Nephron (organoid): ENCODE measurements around the gene SGK1.
A peak's percentile ranks its signal among the peaks of the same experiment; 100 is the strongest.

Experiments used
- H3K27ac Mint-ChIP-seq, 3 experiments: 2 replicates each; pipeline ENCODE4 v1.8.0; 2020; ENCODE audit warnings: mixed read lengths in 3 of 3, mild to moderate bottlenecking in 2 of 3, moderate library complexity in 1 of 3
- H3K27me3 Mint-ChIP-seq: 2 replicates; pipeline ENCODE4 v1.8.0; 2021; ENCODE audit warnings: low read depth, mild to moderate bottlenecking, moderate library complexity, mixed read lengths
- H3K36me3 Mint-ChIP-seq: 2 replicates; pipeline ENCODE4 v1.8.0; 2020; ENCODE audit warnings: low read depth, mixed read lengths
- H3K4me1 Mint-ChIP-seq: 2 replicates; pipeline ENCODE4 v1.8.0; 2020; ENCODE audit warnings: mixed read lengths
- H3K4me3 Mint-ChIP-seq, 3 experiments: 2 replicates each; pipeline ENCODE4 v1.8.0; 2020; ENCODE audit warnings: mild to moderate bottlenecking in 3 of 3, mixed read lengths in 3 of 3, moderate library complexity in 2 of 3
- H3K9me3 Mint-ChIP-seq: 2 replicates; pipeline ENCODE4 v1.8.0; 2020; ENCODE audit warnings: mixed read lengths
- CTCF ChIP-seq, 3 experiments: fragments of 200-600 bp; sonication (generic); IDR thresholded peaks; one replicate each; pipeline ENCODE4 v1.5.0; 2021; ENCODE audit warnings: antibody characterized with exemption in 3 of 3; ENCODE audit not compliant: unreplicated experiment in 3 of 3

SGK1 gene

GRCh38 chr6:134176264-134176975 lies 141.5 kb downstream of the SGK1 start:
- H3K4me3 Mint-ChIP-seq, result peak overlapping the region; percentile 85 to 92 (median 87)
- peak overlapping the region; percentile 95 for H3K27ac Mint-ChIP-seq
- peaks cover 24% of the 10 kb centered on the region for H3K27me3 Mint-ChIP-seq
- peaks cover 22% of the 10 kb centered on the region for H3K36me3 Mint-ChIP-seq
- peaks cover 39% of the 10 kb centered on the region for H3K4me1 Mint-ChIP-seq
- TF ChIP-seq CTCF (IDR thresholded peaks at IDR 0.05; ENCODE audit: unreplicated experiment in 3 of 3), result no peak
- no peaks in the 10 kb centered on the region for H3K9me3 Mint-ChIP-seq

GRCh38 chr6:134175532-134176263 lies 142.2 kb downstream of the SGK1 start:
- TF ChIP-seq CTCF (IDR thresholded peaks at IDR 0.05; ENCODE audit: unreplicated experiment in 3 of 3), result no peak
- H3K9me3 Mint-ChIP-seq, result no peaks in the 10 kb centered on the region
- peaks cover 29% of the 10 kb centered on the region for H3K36me3 Mint-ChIP-seq
- peaks cover 47% of the 10 kb centered on the region for H3K4me1 Mint-ChIP-seq
- H3K27ac Mint-ChIP-seq, result peak overlapping the region; percentile 95
- peak overlapping the region; percentile 85 to 92 (median 87) for H3K4me3 Mint-ChIP-seq
- H3K27me3 Mint-ChIP-seq, result peaks cover 24% of the 10 kb centered on the region

- H3K27ac Mint-ChIP-seq, result peak overlapping the region; percentile 70 to 95 (median 95)
- H3K4me3 Mint-ChIP-seq, result peak overlapping the region; percentile 85 to 98 (median 92)
Observed at GRCh38 chr6:134174672-134175531, 143.0 kb downstream of the SGK1 start.

GRCh38 chr6:134173936-134174671 lies 143.8 kb downstream of the SGK1 start:
- no peaks in the 10 kb centered on the region for H3K9me3 Mint-ChIP-seq
- peaks cover 59% of the 10 kb centered on the region for H3K4me1 Mint-ChIP-seq
- peak; percentile 83 to 89 (median 87) for TF ChIP-seq CTCF (IDR thresholded peaks at IDR 0.05; ENCODE audit: unreplicated experiment in 3 of 3)
- peaks cover 42% of the 10 kb centered on the region for H3K36me3 Mint-ChIP-seq
- H3K27ac Mint-ChIP-seq, result peak overlapping the region; percentile 62 to 70 (median 69)
- H3K27me3 Mint-ChIP-seq, result peaks cover 24% of the 10 kb centered on the region
- H3K4me3 Mint-ChIP-seq, result peak overlapping the region; percentile 85 to 98 (median 90)

More at GRCh38 chr6:134174672-134175531, 143.0 kb downstream of the SGK1 start:
- Mint-ChIP-seq H3K9me3 (no peaks in the 10 kb centered on the region), H3K27me3 (peaks cover 24% of the 10 kb centered on the region), H3K36me3 (peaks cover 37% of the 10 kb centered on the region), H3K4me1 (peaks cover 55% of the 10 kb centered on the region)
- peak in 1 of 3 experiments; percentile 18 for TF ChIP-seq CTCF (IDR thresholded peaks at IDR 0.05; ENCODE audit: unreplicated experiment in 3 of 3)

GRCh38 chr6:134173366-134173725 lies 144.6 kb downstream of the SGK1 start:
- H3K36me3 Mint-ChIP-seq, result peaks cover 48% of the 10 kb centered on the region
- peak overlapping the region; percentile 21 to 76 (median 51) for H3K27ac Mint-ChIP-seq
- no peaks in the 10 kb centered on the region for H3K9me3 Mint-ChIP-seq
- H3K27me3 Mint-ChIP-seq, result peaks cover 21% of the 10 kb centered on the region
- peak overlapping the region; percentile 85 to 98 (median 90) for H3K4me3 Mint-ChIP-seq
- no peak for TF ChIP-seq CTCF (IDR thresholded peaks at IDR 0.05; ENCODE audit: unreplicated experiment in 3 of 3)
- peaks cover 56% of the 10 kb centered on the region for H3K4me1 Mint-ChIP-seq
